Activated B cell treated with CpG ODN at 0.5 μM for 24 hours (primary cell): ENCODE data around the gene FUT8. TPM values are rescaled to one million over a fixed set of nuclear protein-coding genes. Genes with fewer than 3 reads are reported as not detected.

ENCODE experiments used
- ATAC-seq: fragments of 200-7000 bp; cut with Tn5 transposase; one replicate; pipeline ENCODE4 v1.10.0; 2021; ENCODE audit warnings: low read depth, mild to moderate bottlenecking, moderate library complexity
- CTCF ChIA-PET: fragments of 350-600 bp; sonication (Branson Sonifier 250); formaldehyde crosslinking; loops from one replicate; lab custom pipeline; 2021; ENCODE audit warnings: antibody characterized with exemption; lab: Charles Lee
- POLR2A ChIA-PET: fragments of 350-600 bp; sonication (Branson Sonifier 250); formaldehyde crosslinking; loops from one replicate; lab custom pipeline; 2021; ENCODE audit warnings: antibody characterized with exemption; lab: Charles Lee
- DNase-seq: peaks from one replicate; pipeline ENCODE4 v3.0.0; 2022
- H3K27ac Mint-ChIP-seq: one replicate; pipeline ENCODE4 v1.8.0; 2020; ENCODE audit warnings: mixed read lengths
- H3K27me3 Mint-ChIP-seq: one replicate; pipeline ENCODE4 v1.8.0; 2021; ENCODE audit warnings: mixed read lengths
- H3K36me3 Mint-ChIP-seq: one replicate; pipeline ENCODE4 v1.8.0; 2021; ENCODE audit warnings: low read depth, mixed read lengths
- H3K4me1 Mint-ChIP-seq: one replicate; pipeline ENCODE4 v1.8.0; 2021; ENCODE audit warnings: mixed read lengths
- H3K4me3 Mint-ChIP-seq: one replicate; pipeline ENCODE4 v1.8.0; 2020; ENCODE audit warnings: mild to moderate bottlenecking, mixed read lengths
- H3K9me3 Mint-ChIP-seq: one replicate; pipeline ENCODE4 v1.8.0; 2020; ENCODE audit warnings: mixed read lengths
- CTCF ChIP-seq: fragments of 200-600 bp; IDR thresholded peaks from one replicate; pipeline ENCODE4 v1.8.0; 2022; ENCODE audit warnings: antibody characterized with exemption, mild to moderate bottlenecking
- intact Hi-C: fragments of 100-400 bp; cut with micrococcal nuclease; formaldehyde crosslinking; loops from one replicate; pipeline ENCODE4 v1.15.1; 2024
- total RNA-seq: library from RNA; stranded (reverse); gene quantifications from 2 replicates; pipeline ENCODE4 v1.2.3, GENCODE V29; 2022

FUT8 gene
- total RNA-seq, 1 donor from 2014 or later: 123 TPM

GRCh38 chr14:65745396-65746190 lies 333.1 kb downstream of the FUT8 start:
- CTCF ChIA-PET: no interaction called here

DNA sequence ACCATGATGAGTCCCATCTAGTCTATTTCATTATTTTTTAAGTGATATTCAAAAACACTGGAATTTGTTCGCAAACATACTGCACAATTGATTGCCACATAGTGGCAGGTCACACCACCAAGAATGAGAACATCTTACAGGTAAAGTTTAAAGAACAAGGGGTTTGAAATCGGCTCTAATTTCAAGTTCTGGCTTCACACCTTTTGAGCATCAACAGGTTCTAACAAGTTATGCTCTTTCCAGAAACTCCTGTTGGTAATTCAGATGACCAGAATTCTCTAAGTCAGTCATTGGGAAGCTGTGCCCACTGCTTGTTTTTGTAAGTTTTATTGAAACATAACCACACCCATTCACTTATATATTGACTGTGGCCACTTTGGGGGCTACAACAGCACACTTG lies 336.3 kb downstream of the FUT8 start:
- intact Hi-C loops: no loop called here
- Mint-ChIP-seq H3K27me3 (no peaks in the 10 kb centered on the region), H3K4me1 (no peaks in the 10 kb centered on the region), H3K9me3 (no peaks in the 10 kb centered on the region), H3K27ac (no peak overlapping the region), H3K36me3 (peaks cover 4% of the 10 kb centered on the region), H3K4me3 (no peak overlapping the region)
- ChIA-PET POLR2A (no interaction called here), CTCF (no interaction called here)
- TF ChIP-seq CTCF: no peak
- DNase-seq (no peak), ATAC-seq (no peak)

More at GRCh38 chr14:65745396-65746190, 333.1 kb downstream of the FUT8 start:
- TF ChIP-seq CTCF: no peak
- intact Hi-C loops: no loop called here
- ATAC-seq: no peak
- Mint-ChIP-seq H3K27me3 (no peaks in the 10 kb centered on the region), H3K4me3 (no peak overlapping the region), H3K4me1 (no peaks in the 10 kb centered on the region), H3K36me3 (peaks cover 26% of the 10 kb centered on the region), H3K27ac (no peak overlapping the region), H3K9me3 (no peaks in the 10 kb centered on the region)
- no peak for DNase-seq
- POLR2A ChIA-PET: no interaction called here

DNA sequence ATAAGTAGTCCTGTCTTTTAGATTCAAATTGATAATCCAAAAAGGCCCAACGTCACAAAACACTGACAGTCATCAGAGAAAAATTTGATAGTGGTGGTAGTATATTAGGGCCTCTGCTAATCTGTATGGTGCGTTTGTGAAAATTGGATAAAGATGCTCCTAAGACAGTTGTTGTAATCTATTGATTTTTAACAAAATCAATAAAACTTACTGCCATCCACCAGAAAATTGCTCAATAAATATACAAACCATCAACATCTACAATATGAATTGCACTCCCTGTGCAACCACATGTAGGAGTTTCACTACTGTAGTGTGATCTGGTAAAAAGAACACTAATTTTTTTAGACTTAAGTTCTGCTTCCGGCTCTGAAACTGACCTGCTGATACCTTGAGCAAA lies 336.8 kb downstream of the FUT8 start:
- POLR2A ChIA-PET: no interaction called here
- no peaks in the 10 kb centered on the region for H3K4me1 Mint-ChIP-seq
- CTCF ChIA-PET: no interaction called here
- ATAC-seq (no peak), DNase-seq (no peak)
- H3K4me3 Mint-ChIP-seq: no peak overlapping the region
- H3K27ac Mint-ChIP-seq: no peak overlapping the region
- no peaks in the 10 kb centered on the region for H3K9me3 Mint-ChIP-seq
- H3K27me3 Mint-ChIP-seq: no peaks in the 10 kb centered on the region
- peaks cover 1% of the 10 kb centered on the region for H3K36me3 Mint-ChIP-seq
- intact Hi-C loops: no loop called here
- TF ChIP-seq CTCF: no peak

- no peak for DNase-seq
Observed at GRCh38 chr14:65750906-65751305, 338.4 kb downstream of the FUT8 start.

More at GRCh38 chr14:65750906-65751305, 338.4 kb downstream of the FUT8 start:
- H3K36me3 Mint-ChIP-seq: no peaks in the 10 kb centered on the region
- H3K9me3 Mint-ChIP-seq: no peaks in the 10 kb centered on the region
- CTCF ChIA-PET: no interaction called here
- H3K27ac Mint-ChIP-seq: no peak overlapping the region
- intact Hi-C loops: no loop called here
- ATAC-seq: no peak
- TF ChIP-seq CTCF: no peak
- POLR2A ChIA-PET: no interaction called here
- no peaks in the 10 kb centered on the region for H3K4me1 Mint-ChIP-seq
- H3K27me3 Mint-ChIP-seq: no peaks in the 10 kb centered on the region
- no peak overlapping the region for H3K4me3 Mint-ChIP-seq
